ENCODE results near the gene TCTN2.

TCTN2 gene

GRCh38 chr12:123744836-123745235 lies 73.9 kb downstream of the TCTN2 start:
- DNase-seq: no peak

DNA sequence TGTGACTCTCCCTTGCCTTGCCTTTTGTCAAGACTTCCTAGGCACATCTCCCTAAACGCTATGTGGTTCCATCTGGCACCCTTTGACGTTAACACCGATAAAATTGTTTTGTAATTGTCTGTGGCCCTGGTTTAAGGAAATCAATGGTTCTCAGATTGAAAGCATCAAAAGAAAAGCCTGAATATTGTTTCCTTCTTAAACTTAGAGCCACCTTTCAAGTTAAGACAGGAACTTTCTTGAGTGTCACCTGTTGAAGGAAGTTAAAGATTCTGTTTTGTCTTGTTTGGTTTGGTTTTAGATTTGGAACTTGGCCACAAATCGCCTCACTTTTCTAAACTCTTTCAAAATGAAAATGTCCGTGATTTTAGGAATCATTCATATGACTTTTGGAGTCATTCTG lies 76.4 kb downstream of the TCTN2 start:
- no peak for DNase-seq

- no peak for DNase-seq
Measured at GRCh38 chr12:123748161-123748560, 77.2 kb downstream of the TCTN2 start.

- DNase-seq: no peak
Measured at GRCh38 chr12:123748661-123749060, 77.7 kb downstream of the TCTN2 start.

- DNase-seq: no peak
Measured at GRCh38 chr12:123749355-123749754, 78.4 kb downstream of the TCTN2 start.

DNA sequence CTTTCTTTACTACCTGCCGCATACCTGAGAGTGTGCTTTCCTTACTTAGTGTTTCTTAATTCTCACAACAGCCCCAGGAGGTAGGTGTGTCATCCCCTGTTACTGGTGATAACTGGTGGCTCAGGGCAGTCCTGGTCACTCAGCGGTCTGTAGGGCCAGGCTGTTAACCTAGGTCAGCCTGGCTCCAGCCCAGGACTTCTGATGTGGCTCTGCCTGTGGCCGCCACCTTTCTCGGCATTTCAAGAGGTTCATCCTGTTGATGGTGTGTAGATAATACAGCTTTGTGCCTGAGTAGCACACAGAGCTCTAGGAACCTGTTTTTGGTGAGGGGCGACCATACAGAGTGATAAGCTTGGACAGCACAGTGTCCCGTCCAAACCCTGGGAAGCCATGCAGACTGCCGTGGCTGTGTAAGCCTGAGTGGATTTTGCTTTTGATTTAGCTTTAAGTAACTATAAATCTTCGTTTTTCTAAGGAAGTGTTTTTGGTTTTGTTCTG lies 79.3 kb downstream of the TCTN2 start:
- DNase-seq: no peak

GRCh38 chr12:123752046-123752445 lies 81.1 kb downstream of the TCTN2 start:
- DNase-seq: no peak

GRCh38 chr12:123754041-123754772 lies 83.3 kb downstream of the TCTN2 start:
- DNase-seq: no peak

- DNase-seq: no peak
Measured at GRCh38 chr12:123757561-123757960, 86.6 kb downstream of the TCTN2 start.

All from NCI-H1092 (cell line).